ENCODE results near the gene SSH2.

- TF ChIP-seq CTCF (IDR thresholded peaks at IDR 0.05) (no peak), POLR2A (IDR thresholded peaks at IDR 0.05; ENCODE audit: low read depth) (no peak), EP300 (IDR thresholded peaks at IDR 0.05) (no peak)
Observed at GRCh38 chr17:29648005-29648404, 282.0 kb downstream of the SSH2 start.
